Measurements from ENCODE around the gene DEPDC5.

GRCh38 chr22:31893460-31893859 lies 139.6 kb downstream of the DEPDC5 start:
- TF ChIP-seq CTCF (IDR thresholded peaks at IDR 0.05; ENCODE audit: borderline replicate concordance, extremely low read depth, low read length, poor library complexity, severe bottlenecking) (no peak), EZH2 (IDR thresholded peaks at IDR 0.05; ENCODE audit: borderline replicate concordance, low read depth, low read length, severe bottlenecking) (no peak)

Measured in DND-41 (cell line).